Spleen (tissue), 7 donors: Measurements from ENCODE around the gene ITGA2B.

Source experiments
- POLR2AphosphoS5 ChIP-seq, 3 donors: sonication (generic); formaldehyde crosslinking; IDR thresholded peaks; one replicate each; pipeline ENCODE4 v1.5.1; 2017; ENCODE audit warnings: antibody characterized with exemption in 3 of 3
- TF ChIP-seq, protein P1 (sequence below), 11 experiments: fragments of 200-600 bp in 7 of 11; fragments of 450-650 bp in 4 of 11; sonication (generic) in 4 of 11; IDR thresholded peaks in 8 of 11; conservative IDR thresholded peaks in 3 of 11; 1 replicate in 7 of 11; 2 replicates in 4 of 11; pipeline versions ENCODE4 v1.4.0 to v1.8.0; 2016 to 2021; ENCODE audit warnings: antibody characterized with exemption in 11 of 11, inconsistent platforms in 4 of 11, mild to moderate bottlenecking in 1 of 11
- donor health status: DM: no; HTN: no; CAD: no; lungs with moderate emphysema.
- donor health status: DM: no; HTN: no; CAD: no.
- donor health status: DM: no; HTN: no; CAD: no.

DNA sequence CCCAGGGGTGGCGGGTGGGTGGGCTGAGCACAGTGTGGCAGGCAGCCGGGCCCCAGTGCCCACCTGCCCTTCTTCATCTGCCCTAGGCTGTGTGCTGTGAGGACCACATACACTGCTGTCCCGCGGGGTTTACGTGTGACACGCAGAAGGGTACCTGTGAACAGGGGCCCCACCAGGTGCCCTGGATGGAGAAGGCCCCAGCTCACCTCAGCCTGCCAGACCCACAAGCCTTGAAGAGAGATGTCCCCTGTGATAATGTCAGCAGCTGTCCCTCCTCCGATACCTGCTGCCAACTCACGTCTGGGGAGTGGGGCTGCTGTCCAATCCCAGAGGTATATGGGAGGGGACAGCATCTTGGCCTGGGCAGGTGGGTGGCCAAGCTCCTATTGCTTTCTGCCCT is 38.0 kb downstream of the ITGA2B start:
- TF ChIP-seq, protein P1, sequence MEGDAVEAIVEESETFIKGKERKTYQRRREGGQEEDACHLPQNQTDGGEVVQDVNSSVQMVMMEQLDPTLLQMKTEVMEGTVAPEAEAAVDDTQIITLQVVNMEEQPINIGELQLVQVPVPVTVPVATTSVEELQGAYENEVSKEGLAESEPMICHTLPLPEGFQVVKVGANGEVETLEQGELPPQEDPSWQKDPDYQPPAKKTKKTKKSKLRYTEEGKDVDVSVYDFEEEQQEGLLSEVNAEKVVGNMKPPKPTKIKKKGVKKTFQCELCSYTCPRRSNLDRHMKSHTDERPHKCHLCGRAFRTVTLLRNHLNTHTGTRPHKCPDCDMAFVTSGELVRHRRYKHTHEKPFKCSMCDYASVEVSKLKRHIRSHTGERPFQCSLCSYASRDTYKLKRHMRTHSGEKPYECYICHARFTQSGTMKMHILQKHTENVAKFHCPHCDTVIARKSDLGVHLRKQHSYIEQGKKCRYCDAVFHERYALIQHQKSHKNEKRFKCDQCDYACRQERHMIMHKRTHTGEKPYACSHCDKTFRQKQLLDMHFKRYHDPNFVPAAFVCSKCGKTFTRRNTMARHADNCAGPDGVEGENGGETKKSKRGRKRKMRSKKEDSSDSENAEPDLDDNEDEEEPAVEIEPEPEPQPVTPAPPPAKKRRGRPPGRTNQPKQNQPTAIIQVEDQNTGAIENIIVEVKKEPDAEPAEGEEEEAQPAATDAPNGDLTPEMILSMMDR (IDR thresholded peaks at IDR 0.05 in 8 of 11, conservative IDR thresholded peaks at IDR 0.05 in 3 of 11): no peak
- TF ChIP-seq POLR2AphosphoS5 (IDR thresholded peaks at IDR 0.05): no peak
